Stomach (tissue), 4 donors: ENCODE data around the gene PHLPP2.

Experiments used
- CTCF ChIP-seq, 7 experiments: fragments of 450-650 bp in 4 of 7; fragments of 200-600 bp in 3 of 7; sonication (generic) in 3 of 7; IDR thresholded peaks; one replicate each; pipeline ENCODE4 v1.5.1; 2016 to 2019; ENCODE audit warnings: antibody characterized with exemption in 7 of 7, control low read depth in 2 of 7, mild to moderate bottlenecking in 1 of 7
- EP300 ChIP-seq: sonication (generic); formaldehyde crosslinking; IDR thresholded peaks from one replicate; pipeline ENCODE4 v1.6.1; 2017; ENCODE audit warnings: antibody characterized with exemption
- POLR2A ChIP-seq, 4 donors: fragments of 450-650 bp; IDR thresholded peaks; one replicate each; pipeline ENCODE4 v1.6.1; 2016; ENCODE audit warnings: antibody characterized with exemption in 4 of 4, control low read depth in 2 of 4, mild to moderate bottlenecking in 1 of 4, moderate library complexity in 1 of 4
- POLR2AphosphoS5 ChIP-seq, 3 donors: sonication (generic); formaldehyde crosslinking; IDR thresholded peaks; one replicate each; pipeline ENCODE4 v1.6.1; 2016; ENCODE audit warnings: antibody characterized with exemption in 3 of 3

GRCh38 chr16:71669926-71670536, 54.5 kb downstream of the PHLPP2 start:
- TF ChIP-seq POLR2AphosphoS5 (IDR thresholded peaks at IDR 0.05): no peak
- no peak for TF ChIP-seq CTCF (IDR thresholded peaks at IDR 0.05)
- TF ChIP-seq POLR2A (IDR thresholded peaks at IDR 0.05): no peak
- no peak for TF ChIP-seq EP300
